ENCODE results near the gene PRKN.
"Not testable (repeated sequence)": the region's sequence is repeated elsewhere in the genome, so short reads cannot be mapped to it uniquely, and the experiment has no call there.

Gene PRKN

DNA sequence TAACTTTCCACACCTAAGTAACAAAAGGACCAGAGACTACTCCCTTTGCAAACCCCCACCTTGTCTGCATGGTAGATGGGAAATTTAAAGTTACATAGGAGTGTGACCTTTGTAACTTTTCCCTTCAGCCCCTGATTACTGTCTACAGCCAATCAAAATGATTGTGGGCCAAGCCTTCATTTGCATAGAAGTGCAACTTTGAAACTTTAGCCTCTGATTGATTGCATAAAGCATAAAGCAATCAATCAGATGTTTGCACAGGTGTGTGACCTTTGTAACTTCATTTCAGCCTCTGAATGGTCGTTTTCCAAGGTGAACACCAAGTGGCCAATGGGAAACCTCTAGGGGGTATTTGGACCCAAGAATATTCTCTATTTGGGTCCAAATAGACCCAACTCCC lies 46.1 kb downstream of the PRKN start:
- no peak for TF ChIP-seq CTCF (IDR thresholded peaks at IDR 0.05; ENCODE audit: low read depth, low read length)

DNA sequence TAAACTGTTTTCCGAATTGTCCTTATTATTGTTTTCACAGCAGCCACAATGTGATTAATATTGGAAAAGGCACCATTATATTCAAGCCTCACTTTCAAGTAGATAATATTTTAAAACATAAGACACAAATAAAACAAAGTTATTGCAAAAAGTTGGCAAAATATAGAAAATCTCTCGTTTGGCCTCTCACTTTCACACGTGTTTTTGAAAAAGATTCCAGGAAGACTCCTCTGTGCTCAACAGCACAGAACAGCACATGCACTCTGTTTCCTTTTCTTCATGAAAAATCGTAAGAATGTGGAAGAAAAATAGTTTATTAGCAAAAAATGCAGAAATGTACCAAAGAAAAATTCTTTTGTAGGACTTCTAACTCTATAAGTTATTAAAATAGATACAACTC lies 46.7 kb downstream of the PRKN start:
- H3K4me3 ChIP-seq (ENCODE audit: low read depth, low read length) = no peak overlapping the region
- TF ChIP-seq CTCF (IDR thresholded peaks at IDR 0.05; ENCODE audit: low read depth, low read length) = no peak

More for the DNA sequence above, 46.1 kb downstream of the PRKN start:
- H3K4me3 ChIP-seq (ENCODE audit: low read depth, low read length) = no peak overlapping the region

DNA sequence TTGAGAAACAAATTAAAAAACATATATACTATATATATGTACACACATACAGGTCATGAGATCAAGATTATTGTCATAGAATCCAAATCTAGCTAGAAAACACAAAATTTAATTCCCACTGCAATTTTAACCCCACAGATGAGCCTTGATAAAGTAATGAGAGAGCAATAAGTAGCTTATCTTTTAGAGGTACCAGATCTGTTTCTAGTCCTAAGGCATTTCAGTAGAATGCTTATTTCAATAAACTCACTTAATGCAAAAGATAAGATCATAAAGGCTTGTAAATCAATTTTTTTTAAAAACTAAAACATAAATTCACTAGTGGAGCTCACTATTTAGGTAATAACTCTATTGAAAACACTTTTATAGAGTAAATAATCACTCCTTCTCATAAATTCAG lies 47.2 kb downstream of the PRKN start:
- TF ChIP-seq CTCF (IDR thresholded peaks at IDR 0.05; ENCODE audit: low read depth, low read length) = no peak
- H3K4me3 ChIP-seq (ENCODE audit: low read depth, low read length) = no peak overlapping the region

DNA sequence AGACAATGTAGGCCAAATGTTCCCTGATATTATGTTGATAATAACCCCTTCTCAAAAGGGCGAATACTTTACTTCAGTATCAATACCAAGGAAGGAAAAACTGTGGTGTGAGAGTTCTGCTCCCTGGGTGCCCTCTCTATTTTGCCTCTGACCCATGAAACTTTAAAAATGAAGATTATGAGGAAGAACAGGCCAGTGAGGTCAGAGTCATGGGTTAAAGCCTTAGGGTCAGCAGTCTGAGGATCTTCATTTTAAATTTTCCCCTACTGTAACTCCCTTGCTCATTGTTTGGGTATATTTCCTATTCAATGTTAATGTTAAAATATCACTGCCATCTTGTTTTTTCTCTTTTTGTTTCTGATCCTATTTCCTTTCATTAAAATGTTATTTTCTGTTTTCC lies 47.9 kb downstream of the PRKN start:
- no peak for TF ChIP-seq CTCF (IDR thresholded peaks at IDR 0.05; ENCODE audit: low read depth, low read length)
- no peak overlapping the region for H3K4me3 ChIP-seq (ENCODE audit: low read depth, low read length)

GRCh38 chr6:162678896-162679295 lies 48.7 kb downstream of the PRKN start:
- not testable (repeated sequence) for H3K4me3 ChIP-seq (ENCODE audit: low read depth, low read length)

GRCh38 chr6:162675503-162675902 lies 52.1 kb downstream of the PRKN start:
- TF ChIP-seq CTCF (IDR thresholded peaks at IDR 0.05; ENCODE audit: low read depth, low read length) = no peak
- H3K4me3 ChIP-seq (ENCODE audit: low read depth, low read length) = no peak overlapping the region

- no peak for TF ChIP-seq CTCF (IDR thresholded peaks at IDR 0.05; ENCODE audit: low read depth, low read length)
- H3K4me3 ChIP-seq (ENCODE audit: low read depth, low read length) = no peak overlapping the region
Observed at GRCh38 chr6:162674452-162674851, 53.1 kb downstream of the PRKN start.

- H3K4me3 ChIP-seq (ENCODE audit: low read depth, low read length) = no peak overlapping the region
- no peak for TF ChIP-seq CTCF (IDR thresholded peaks at IDR 0.05; ENCODE audit: low read depth, low read length)
Observed at GRCh38 chr6:162671580-162672165, 55.9 kb downstream of the PRKN start.

Measured in WI38 (cell line).